Erythroblast (primary cell): ENCODE results near the gene GARS1.

ENCODE experiments used
- GATA1 ChIP-seq: IDR thresholded peaks from 2 replicates; pipeline ENCODE4 v1.6.1; 2011; ENCODE audit warnings: low read depth, mild to moderate bottlenecking, control low read depth, low read length, moderate library complexity
- POLR2A ChIP-seq: IDR thresholded peaks from 2 replicates; pipeline ENCODE4 v1.6.1; 2011; ENCODE audit warnings: mild to moderate bottlenecking, low read length

GRCh38 chr7:30566596-30566995 lies 28.1 kb upstream of the GARS1 start:
- TF ChIP-seq POLR2A (no peak), GATA1 (no peak)
